Nephron progenitor cell (in vitro differentiated cells): ENCODE measurements around the gene DUSP6.

Experiments
- DNase-seq: peaks from one replicate; pipeline ENCODE4 v3.0.0; 2021
- H3K27ac Mint-ChIP-seq: 2 replicates; pipeline ENCODE4 v1.8.0; 2021; ENCODE audit warnings: mild to moderate bottlenecking, moderate library complexity, mixed read lengths
- H3K27me3 Mint-ChIP-seq: 2 replicates; pipeline ENCODE4 v1.8.0; 2021; ENCODE audit warnings: mild to moderate bottlenecking, low read depth, mixed read lengths; ENCODE audit not compliant: poor library complexity
- H3K36me3 Mint-ChIP-seq: 2 replicates; pipeline ENCODE4 v1.8.0; 2021; ENCODE audit warnings: low read depth, mixed read lengths
- H3K4me1 Mint-ChIP-seq: 2 replicates; pipeline ENCODE4 v1.8.0; 2021; ENCODE audit warnings: mixed read lengths
- H3K4me3 Mint-ChIP-seq: 2 replicates; pipeline ENCODE4 v1.8.0; 2021; ENCODE audit warnings: mild to moderate bottlenecking, moderate library complexity, mixed read lengths
- H3K9me3 Mint-ChIP-seq: 2 replicates; pipeline ENCODE4 v1.8.0; 2021; ENCODE audit warnings: mild to moderate bottlenecking, moderate library complexity, mixed read lengths
- TF ChIP-seq, protein P1 (sequence below): fragments of 200-600 bp; sonication (generic); IDR thresholded peaks from 2 replicates; pipeline ENCODE4 v1.5.0; 2021; ENCODE audit warnings: antibody characterized with exemption

Gene DUSP6

DNA sequence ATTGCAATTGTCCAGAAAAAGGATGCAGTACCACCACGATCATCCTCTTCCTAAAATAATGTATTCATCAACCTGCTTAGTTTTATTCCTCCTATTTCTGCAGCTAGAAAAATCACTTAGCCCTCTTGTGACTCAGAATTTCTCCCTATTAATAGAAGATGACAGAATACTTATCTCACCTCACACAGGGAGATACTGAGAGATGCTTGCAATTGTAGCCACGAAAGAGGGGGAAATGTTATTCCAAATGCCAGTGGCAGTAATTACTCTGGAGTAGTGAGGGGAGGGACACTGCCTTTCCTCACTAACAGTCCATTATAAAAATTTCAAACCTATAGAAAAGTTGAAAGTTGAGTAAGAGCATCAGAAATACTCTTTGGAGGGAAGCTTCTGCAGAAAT, 11.8 kb upstream of the DUSP6 start:
- Mint-ChIP-seq H3K4me1 (peaks cover 56% of the 10 kb centered on the region), H3K4me3 (no peak overlapping the region), H3K9me3 (no peaks in the 10 kb centered on the region), H3K27ac (no peak overlapping the region), H3K36me3 (peaks cover 64% of the 10 kb centered on the region), H3K27me3 (no peaks in the 10 kb centered on the region)
- no peak for DNase-seq
- TF ChIP-seq, protein P1, sequence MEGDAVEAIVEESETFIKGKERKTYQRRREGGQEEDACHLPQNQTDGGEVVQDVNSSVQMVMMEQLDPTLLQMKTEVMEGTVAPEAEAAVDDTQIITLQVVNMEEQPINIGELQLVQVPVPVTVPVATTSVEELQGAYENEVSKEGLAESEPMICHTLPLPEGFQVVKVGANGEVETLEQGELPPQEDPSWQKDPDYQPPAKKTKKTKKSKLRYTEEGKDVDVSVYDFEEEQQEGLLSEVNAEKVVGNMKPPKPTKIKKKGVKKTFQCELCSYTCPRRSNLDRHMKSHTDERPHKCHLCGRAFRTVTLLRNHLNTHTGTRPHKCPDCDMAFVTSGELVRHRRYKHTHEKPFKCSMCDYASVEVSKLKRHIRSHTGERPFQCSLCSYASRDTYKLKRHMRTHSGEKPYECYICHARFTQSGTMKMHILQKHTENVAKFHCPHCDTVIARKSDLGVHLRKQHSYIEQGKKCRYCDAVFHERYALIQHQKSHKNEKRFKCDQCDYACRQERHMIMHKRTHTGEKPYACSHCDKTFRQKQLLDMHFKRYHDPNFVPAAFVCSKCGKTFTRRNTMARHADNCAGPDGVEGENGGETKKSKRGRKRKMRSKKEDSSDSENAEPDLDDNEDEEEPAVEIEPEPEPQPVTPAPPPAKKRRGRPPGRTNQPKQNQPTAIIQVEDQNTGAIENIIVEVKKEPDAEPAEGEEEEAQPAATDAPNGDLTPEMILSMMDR, result no peak

DNA sequence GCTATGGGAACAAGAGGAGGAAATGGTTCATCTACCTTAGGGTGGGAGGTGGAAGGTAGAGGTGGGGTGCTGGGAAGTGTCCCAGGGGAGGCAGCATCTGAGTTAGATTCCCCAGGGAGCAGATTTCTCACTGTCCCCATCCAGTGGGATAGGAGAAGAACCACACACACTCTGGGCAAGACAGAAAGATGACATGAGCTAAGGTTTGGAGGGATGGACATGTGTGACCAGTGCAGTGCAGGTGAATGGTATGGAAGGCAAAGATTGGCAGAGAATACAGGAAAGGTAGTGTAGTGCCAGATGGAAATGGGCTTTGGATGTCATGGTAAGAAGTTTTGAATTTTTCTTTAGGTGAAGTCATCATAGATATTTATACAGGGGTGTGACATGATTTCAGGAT, 11.3 kb upstream of the DUSP6 start:
- H3K4me1 Mint-ChIP-seq, result peaks cover 57% of the 10 kb centered on the region
- TF ChIP-seq, protein P1, result no peak
- H3K27ac Mint-ChIP-seq, result peak overlapping the region; percentile 2
- peaks cover 65% of the 10 kb centered on the region for H3K36me3 Mint-ChIP-seq
- H3K27me3 Mint-ChIP-seq, result no peaks in the 10 kb centered on the region
- no peak overlapping the region for H3K4me3 Mint-ChIP-seq
- no peaks in the 10 kb centered on the region for H3K9me3 Mint-ChIP-seq
- no peak for DNase-seq

DNA sequence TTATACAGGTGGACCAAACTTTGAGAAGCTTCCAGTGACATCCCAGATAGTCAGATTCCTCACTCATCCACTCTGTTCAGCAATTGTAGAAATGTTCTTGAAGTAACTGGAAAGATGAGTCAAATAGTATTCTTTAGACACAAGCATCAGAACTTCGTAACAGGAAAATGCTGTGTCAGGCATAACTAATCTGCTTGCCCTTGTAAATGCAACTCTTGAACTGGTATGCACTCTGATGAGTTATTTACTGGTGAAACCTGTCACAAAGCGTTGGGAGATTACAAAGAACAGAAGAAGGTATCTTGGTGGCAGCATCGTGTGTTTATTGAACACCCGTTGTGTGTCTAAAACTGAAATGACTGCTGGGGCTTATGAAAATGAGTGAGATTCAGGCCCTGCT, 10.8 kb upstream of the DUSP6 start:
- H3K27ac Mint-ChIP-seq, result peak overlapping the region; percentile 2

DNA sequence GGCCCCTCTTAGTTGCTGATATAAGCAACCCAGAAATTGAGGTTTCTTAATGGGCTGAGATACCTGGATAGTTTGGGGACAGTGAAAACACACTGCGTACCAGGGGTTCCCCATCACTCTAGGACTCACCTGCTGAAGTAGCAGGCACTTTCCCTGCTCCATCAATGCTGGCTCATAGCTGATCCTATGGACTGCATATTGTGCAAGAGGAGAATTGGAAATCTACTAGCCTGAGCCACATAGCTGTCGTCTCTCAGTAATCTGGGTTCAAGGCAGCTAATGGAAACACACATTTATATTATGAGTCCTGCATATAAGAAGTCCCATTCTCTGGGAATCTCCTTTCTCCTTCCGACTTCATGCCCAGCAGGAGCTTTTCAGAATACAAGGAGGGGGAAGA, 7.3 kb upstream of the DUSP6 start:
- Mint-ChIP-seq H3K36me3 (peaks cover 47% of the 10 kb centered on the region), H3K4me3 (no peak overlapping the region), H3K4me1 (peaks cover 80% of the 10 kb centered on the region), H3K9me3 (no peaks in the 10 kb centered on the region), H3K27ac (peak overlapping the region; percentile 62), H3K27me3 (no peaks in the 10 kb centered on the region)
- TF ChIP-seq, protein P1, result no peak
- no peak for DNase-seq

More for the DNA sequence above, 10.8 kb upstream of the DUSP6 start:
- Mint-ChIP-seq H3K27me3 (no peaks in the 10 kb centered on the region), H3K4me3 (no peak overlapping the region), H3K9me3 (no peaks in the 10 kb centered on the region), H3K4me1 (peaks cover 57% of the 10 kb centered on the region), H3K36me3 (peaks cover 63% of the 10 kb centered on the region)
- TF ChIP-seq, protein P1, result no peak
- DNase-seq, result no peak

DNA sequence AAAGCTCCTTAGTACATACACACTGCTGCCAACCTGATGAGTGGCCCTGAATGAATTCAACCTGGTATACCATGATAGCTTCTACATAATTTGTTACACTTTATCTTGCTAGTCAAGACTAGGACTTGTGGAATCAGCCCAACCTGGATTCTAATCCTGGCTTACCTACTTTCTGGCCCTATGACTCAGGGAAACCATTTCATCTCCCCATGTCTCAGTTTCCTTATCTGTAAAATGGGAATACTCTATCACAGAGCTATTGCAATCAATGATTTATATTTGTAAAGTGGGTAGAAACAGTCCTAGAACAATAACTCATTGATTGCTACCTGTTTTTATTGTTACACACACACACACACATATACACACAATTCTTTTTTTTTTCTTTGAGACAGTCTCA, 6.5 kb upstream of the DUSP6 start:
- TF ChIP-seq, protein P1, result no peak
- no peak for DNase-seq
- no peaks in the 10 kb centered on the region for H3K27me3 Mint-ChIP-seq
- H3K27ac Mint-ChIP-seq, result no peak overlapping the region
- peaks cover 46% of the 10 kb centered on the region for H3K36me3 Mint-ChIP-seq
- no peaks in the 10 kb centered on the region for H3K9me3 Mint-ChIP-seq
- no peak overlapping the region for H3K4me3 Mint-ChIP-seq
- peaks cover 78% of the 10 kb centered on the region for H3K4me1 Mint-ChIP-seq

DNA sequence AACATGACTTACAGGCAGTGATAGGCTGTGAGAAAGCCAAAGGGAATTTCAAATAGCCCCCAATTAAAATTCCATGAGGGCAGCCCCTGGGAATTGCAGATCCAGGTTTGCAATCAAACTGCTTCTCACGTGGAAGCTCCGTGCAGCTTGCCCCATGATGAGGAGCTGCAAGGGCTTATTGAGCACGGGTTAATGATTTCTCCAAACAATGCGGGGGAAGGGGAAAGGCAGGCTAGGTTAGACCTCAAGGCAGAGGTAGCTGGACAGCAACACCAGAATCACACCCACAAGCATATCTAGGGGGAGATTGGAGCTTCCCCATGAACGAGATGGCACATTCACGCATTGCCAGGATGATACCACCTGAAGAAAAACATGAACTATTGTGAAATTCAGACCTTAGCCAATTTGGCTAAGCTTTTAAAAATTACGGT, 5.0 kb upstream of the DUSP6 start:
- H3K4me3 Mint-ChIP-seq, result peak overlapping the region; percentile 99
- H3K9me3 Mint-ChIP-seq, result no peaks in the 10 kb centered on the region
- H3K27ac Mint-ChIP-seq, result peak overlapping the region; percentile 38

More for the DNA sequence above, 5.0 kb upstream of the DUSP6 start:
- peak; percentile 48 for DNase-seq
- TF ChIP-seq, protein P1, result no peak
- no peaks in the 10 kb centered on the region for H3K27me3 Mint-ChIP-seq
- peaks cover 65% of the 10 kb centered on the region for H3K4me1 Mint-ChIP-seq
- peaks cover 32% of the 10 kb centered on the region for H3K36me3 Mint-ChIP-seq
